ENCODE measurements around the gene PDGFB. TPM values are rescaled to one million over a fixed set of nuclear protein-coding genes. Genes with fewer than 3 reads are reported as not detected.

PDGFB gene
- total and polyA plus RNA-seq, 9 of the 15 experiments (the other 6 are each of a cell fraction or from before 2014, with no cell fraction given): 0.07 to 4.0 (median 0.48) TPM; not detected in 1

GRCh38 chr22:39205344-39206021 lies 39.3 kb downstream of the PDGFB start (continued):
- TF ChIP-seq ZNF449 (CRISPR knock-in tag; IDR thresholded peaks at IDR 0.05) (no peak), SP1 (CRISPR knock-in tag; IDR thresholded peaks at IDR 0.05) (no peak), ZNF584 (CRISPR knock-in tag; IDR thresholded peaks at IDR 0.05; ENCODE audit: low read depth) (no peak), PURB (CRISPR knock-in tag; IDR thresholded peaks at IDR 0.05; ENCODE audit: low read depth) (no peak), FOSL1 (tag; conservative IDR thresholded peaks at IDR 0.05) (peak; percentile 96), ZNF655 (CRISPR knock-in tag; IDR thresholded peaks at IDR 0.05) (no peak), MGA (IDR thresholded peaks at IDR 0.05) (no peak), MLLT1 (IDR thresholded peaks at IDR 0.05) (no peak), HEY1 (CRISPR knock-in tag; IDR thresholded peaks at IDR 0.05; ENCODE audit: borderline replicate concordance) (no peak), ZNF274 (IDR thresholded peaks at IDR 0.05; ENCODE audit: borderline replicate concordance, low read depth, low read length) (no peak)

All from K562 (cell line).